CD14-positive monocyte (primary cell): Measurements from ENCODE around the gene GJA9. TPM values are rescaled to one million over a fixed set of nuclear protein-coding genes. Genes with fewer than 3 reads are reported as not detected.
"Not testable (repeated sequence)": the region's sequence is repeated elsewhere in the genome, so short reads cannot be mapped to it uniquely, and the experiment has no call there.

Source experiments
- DNase-seq, 3 donors: peaks; one replicate each; pipeline ENCODE4 v3.0.0-alpha.2; 2011 to 2022
- H2AFZ ChIP-seq: 2 replicates; pipeline ENCODE4 v1.6.0; 2012; ENCODE audit warnings: mild to moderate bottlenecking, low read depth, low read length, inconsistent platforms; ENCODE audit not compliant: insufficient read depth, poor library complexity, severe bottlenecking
- H3K27ac ChIP-seq, 2 donors: 1 replicate in 1 of 2; 2 replicates in 1 of 2; pipeline ENCODE4 v1.5.1; 2012 to 2013; ENCODE audit warnings: low read length in 2 of 2, control low read depth in 1 of 2, inconsistent platforms in 1 of 2, low read depth in 1 of 2, mild to moderate bottlenecking in 1 of 2
- H3K27me3 ChIP-seq, 2 donors: one replicate each; pipeline versions ENCODE4 v1.6.0 to v1.6.1; 2011 to 2013; ENCODE audit warnings: low read length in 2 of 2; ENCODE audit not compliant: control insufficient read depth in 2 of 2, insufficient read depth in 2 of 2
- H3K36me3 ChIP-seq, 2 donors: replicated peaks in 1 of 2; 1 replicate in 1 of 2; 2 replicates in 1 of 2; pipeline versions ENCODE4 v1.5.1 to v1.6.1; 2012 to 2013; ENCODE audit warnings: low read length in 2 of 2, control low read depth in 1 of 2, inconsistent platforms in 1 of 2, mild to moderate bottlenecking in 1 of 2; ENCODE audit not compliant: insufficient read depth in 2 of 2, control insufficient read depth in 1 of 2
- H3K4me1 ChIP-seq, 2 donors: 1 replicate in 1 of 2; 2 replicates in 1 of 2; pipeline versions ENCODE4 v1.5.1 to v1.6.1; 2012 to 2013; ENCODE audit warnings: low read length in 2 of 2, control low read depth in 1 of 2, inconsistent platforms in 1 of 2, mild to moderate bottlenecking in 1 of 2, moderate library complexity in 1 of 2; ENCODE audit not compliant: insufficient read depth in 2 of 2, control insufficient read depth in 1 of 2
- H3K4me2 ChIP-seq: replicated peaks from 2 replicates; pipeline ENCODE3; 2012; ENCODE audit warnings: low read length, moderate library complexity, mild to moderate bottlenecking; ENCODE audit not compliant: poor library complexity, severe bottlenecking; ENCODE audit errors: extremely low read depth
- H3K4me3 ChIP-seq, 3 experiments: fragments of 200-600 bp in 1 of 3; sonication (generic) in 1 of 3; replicated peaks in 1 of 3; 1 replicate in 2 of 3; 2 replicates in 1 of 3; pipeline ENCODE4 v1.5.1; 2011 to 2013; ENCODE audit warnings: low read length in 3 of 3, mild to moderate bottlenecking in 3 of 3, control low read depth in 2 of 3, low read depth in 2 of 3, inconsistent platforms in 1 of 3, moderate library complexity in 1 of 3
- H3K79me2 ChIP-seq: 2 replicates; pipeline ENCODE4 v1.6.0; 2012; ENCODE audit warnings: mild to moderate bottlenecking, control low read depth, inconsistent platforms, low read length, moderate library complexity; ENCODE audit not compliant: insufficient read depth
- H3K9ac ChIP-seq: 2 replicates; pipeline ENCODE4 v1.6.0; 2017; ENCODE audit warnings: low read length, mild to moderate bottlenecking; ENCODE audit not compliant: insufficient read depth, poor library complexity, severe bottlenecking
- H3K9me3 ChIP-seq, 2 donors: replicated peaks in 1 of 2; 1 replicate in 1 of 2; 2 replicates in 1 of 2; pipeline versions ENCODE4 v1.5.1 to v1.6.1; 2012 to 2013; ENCODE audit warnings: low read length in 2 of 2, control low read depth in 1 of 2; ENCODE audit not compliant: control insufficient read depth in 1 of 2, insufficient read depth in 1 of 2
- H4K20me1 ChIP-seq: 2 replicates; pipeline ENCODE4 v1.6.0; 2012; ENCODE audit warnings: mild to moderate bottlenecking, low read length, control low read depth, moderate library complexity; ENCODE audit not compliant: insufficient read depth
- H3K27ac Mint-ChIP-seq, 7 donors: one replicate each; pipeline ENCODE4 v1.8.0; 2020; ENCODE audit warnings: mild to moderate bottlenecking in 7 of 7, mixed read lengths in 7 of 7, moderate library complexity in 6 of 7, inconsistent platforms in 2 of 7
- H3K27me3 Mint-ChIP-seq, 3 donors: one replicate each; pipeline ENCODE4 v1.8.0; 2021 to 2022; ENCODE audit warnings: low read depth in 3 of 3, mild to moderate bottlenecking in 3 of 3, mixed read lengths in 3 of 3, moderate library complexity in 3 of 3, inconsistent platforms in 1 of 3
- H3K36me3 Mint-ChIP-seq, 2 donors: one replicate each; pipeline ENCODE4 v1.8.0; 2020; ENCODE audit warnings: mixed read lengths in 2 of 2, inconsistent platforms in 1 of 2, mild to moderate bottlenecking in 1 of 2
- H3K4me1 Mint-ChIP-seq: one replicate; pipeline ENCODE4 v1.8.0; 2020; ENCODE audit warnings: mild to moderate bottlenecking, mixed read lengths
- H3K4me3 Mint-ChIP-seq, 2 donors: one replicate each; pipeline ENCODE4 v1.8.0; 2020; ENCODE audit warnings: mild to moderate bottlenecking in 2 of 2, mixed read lengths in 2 of 2, moderate library complexity in 1 of 2
- H3K9me3 Mint-ChIP-seq, 7 donors: one replicate each; pipeline ENCODE4 v1.8.0; 2020 to 2022; ENCODE audit warnings: mixed read lengths in 7 of 7, mild to moderate bottlenecking in 6 of 7, moderate library complexity in 6 of 7, inconsistent platforms in 2 of 7
- WGBS: methylation state at CpG from one replicate; pipeline ENCODE4 v1.1.5; 2013; ENCODE audit warnings: missing lambda C conversion rate; ENCODE audit not compliant: insufficient coverage; 5-methylcytosine and 5-hydroxymethylcytosine counted together
- intact Hi-C, 2 donors: fragments of 100-400 bp; cut with micrococcal nuclease; formaldehyde crosslinking; loops; one replicate each; pipeline versions ENCODE4 v1.15.0 to v1.15.1; 2023
- polyA plus RNA-seq, 3 donors: library from polyadenylated mRNA; depleted of rRNA in 1 of 3; unstranded in 2 of 3; stranded (reverse) in 1 of 3; fragments of 300-500 nt in 2 of 3; fragments of >200 nt in 1 of 3; fragmentation: Illumina TruSeq in 2 of 3; gene quantifications; 1 replicate in 2 of 3; 2 replicates in 1 of 3; pipeline ENCODE4 v1.2.3, GENCODE V29; 2012 to 2021
- TF ChIP-seq, protein P1 (sequence below): fragments of 200-600 bp; IDR thresholded peaks from one replicate; pipeline ENCODE4 v1.8.0; 2022; ENCODE audit warnings: antibody characterized with exemption, mild to moderate bottlenecking

Gene GJA9
- polyA plus RNA-seq, 3 donors: not detected

- intact Hi-C loops: no loop called here
- H4K20me1 ChIP-seq: peaks cover 5% of the 10 kb centered on the region
- WGBS: no CpG with 5 or more reads among the region's 1 CpG
- peak overlapping the region; percentile 4 for H3K9ac ChIP-seq
- H3K79me2 ChIP-seq: peaks cover 23% of the 10 kb centered on the region
- peaks cover 16 to 19% of the 10 kb centered on the region in 2 donors for H3K4me1 ChIP-seq
- Mint-ChIP-seq H3K27me3 (no peaks in the 10 kb centered on the region), H3K27ac (peak overlapping the region; percentile 74 to 87 (median 80)), H3K4me1 (peaks cover 29% of the 10 kb centered on the region), H3K9me3 (peaks cover 0 to 4% (median 0%) of the 10 kb centered on the region in 7 donors), H3K4me3 (peak overlapping the region in 1 of 2 donors; percentile 24), H3K36me3 (peaks cover 54 to 75% of the 10 kb centered on the region in 2 donors)
- no peaks in the 10 kb centered on the region for H3K9me3 ChIP-seq
- peak overlapping the region; percentile 45 to 56 for H3K27ac ChIP-seq
- DNase-seq: peak; percentile 34 to 55 (median 47)
- H3K4me3 ChIP-seq: no peak overlapping the region
- no peaks in the 10 kb centered on the region for H3K27me3 ChIP-seq
- TF ChIP-seq, protein P1, sequence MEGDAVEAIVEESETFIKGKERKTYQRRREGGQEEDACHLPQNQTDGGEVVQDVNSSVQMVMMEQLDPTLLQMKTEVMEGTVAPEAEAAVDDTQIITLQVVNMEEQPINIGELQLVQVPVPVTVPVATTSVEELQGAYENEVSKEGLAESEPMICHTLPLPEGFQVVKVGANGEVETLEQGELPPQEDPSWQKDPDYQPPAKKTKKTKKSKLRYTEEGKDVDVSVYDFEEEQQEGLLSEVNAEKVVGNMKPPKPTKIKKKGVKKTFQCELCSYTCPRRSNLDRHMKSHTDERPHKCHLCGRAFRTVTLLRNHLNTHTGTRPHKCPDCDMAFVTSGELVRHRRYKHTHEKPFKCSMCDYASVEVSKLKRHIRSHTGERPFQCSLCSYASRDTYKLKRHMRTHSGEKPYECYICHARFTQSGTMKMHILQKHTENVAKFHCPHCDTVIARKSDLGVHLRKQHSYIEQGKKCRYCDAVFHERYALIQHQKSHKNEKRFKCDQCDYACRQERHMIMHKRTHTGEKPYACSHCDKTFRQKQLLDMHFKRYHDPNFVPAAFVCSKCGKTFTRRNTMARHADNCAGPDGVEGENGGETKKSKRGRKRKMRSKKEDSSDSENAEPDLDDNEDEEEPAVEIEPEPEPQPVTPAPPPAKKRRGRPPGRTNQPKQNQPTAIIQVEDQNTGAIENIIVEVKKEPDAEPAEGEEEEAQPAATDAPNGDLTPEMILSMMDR: no peak
- H3K4me2 ChIP-seq: peak overlapping the region; percentile 34
- no peak overlapping the region for H2AFZ ChIP-seq
- peaks cover 44 to 72% of the 10 kb centered on the region in 2 donors for H3K36me3 ChIP-seq
Observed at GRCh38 chr1:38848071-38848470, 33.3 kb downstream of the GJA9 start.

- Histone ChIP-seq H3K79me2 (peaks cover 32% of the 10 kb centered on the region), H4K20me1 (peaks cover 18% of the 10 kb centered on the region), H3K27ac (no peak overlapping the region), H3K4me1 (peaks cover 16 to 19% of the 10 kb centered on the region in 2 donors), H3K27me3 (no peaks in the 10 kb centered on the region), H3K36me3 (peaks cover 39 to 71% of the 10 kb centered on the region in 2 donors), H3K9me3 (no peaks in the 10 kb centered on the region), H3K4me2 (no peak overlapping the region), H2AFZ (no peak overlapping the region), H3K4me3 (no peak overlapping the region), H3K9ac (no peak overlapping the region)
- Mint-ChIP-seq H3K9me3 (peaks cover 0 to 4% (median 0%) of the 10 kb centered on the region in 7 donors), H3K36me3 (peaks cover 52 to 78% of the 10 kb centered on the region in 2 donors), H3K27me3 (no peaks in the 10 kb centered on the region), H3K4me3 (no peak overlapping the region), H3K4me1 (peaks cover 26% of the 10 kb centered on the region), H3K27ac (no peak overlapping the region)
- WGBS: 85% methylated on average over 3 of the region's 3 CpGs
- TF ChIP-seq, protein P1: no peak
- intact Hi-C loops: no loop called here
- DNase-seq: no peak
Observed at GRCh38 chr1:38846210-38846609, 35.2 kb downstream of the GJA9 start.

DNA sequence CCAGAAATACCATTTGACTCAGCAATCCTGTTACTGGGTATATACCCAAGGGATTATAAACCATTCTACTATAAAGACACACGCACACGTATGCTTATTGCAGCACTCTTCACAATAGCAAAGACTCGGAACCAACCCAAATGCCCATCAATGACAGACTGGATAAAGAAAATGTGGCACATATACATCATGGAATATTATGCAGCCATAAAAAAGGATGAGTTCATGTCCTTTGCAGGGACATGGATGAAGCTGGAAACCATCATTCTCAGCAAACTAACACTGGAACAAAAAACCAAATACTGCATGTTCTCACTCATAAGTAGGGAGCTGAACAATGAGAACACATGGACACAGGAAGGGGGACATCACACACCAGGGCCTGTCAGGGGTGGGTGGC, 36.3 kb downstream of the GJA9 start:
- peaks cover 52 to 78% of the 10 kb centered on the region in 2 donors for H3K36me3 Mint-ChIP-seq
- H3K27ac Mint-ChIP-seq, H3K27me3 Mint-ChIP-seq, H3K9me3 ChIP-seq, intact Hi-C loops, H3K9ac ChIP-seq, H3K4me3 ChIP-seq, H3K27ac ChIP-seq, DNase-seq, H3K9me3 Mint-ChIP-seq, H3K4me2 ChIP-seq, H3K27me3 ChIP-seq, H3K4me3 Mint-ChIP-seq, H2AFZ ChIP-seq: not testable (repeated sequence)
- H3K36me3 ChIP-seq: peaks cover 39 to 74% of the 10 kb centered on the region in 2 donors
- 100% methylated on average over 2 of the region's 3 CpGs for WGBS
- H3K4me1 Mint-ChIP-seq: peaks cover 28% of the 10 kb centered on the region
- H4K20me1 ChIP-seq: peaks cover 23% of the 10 kb centered on the region
- peaks cover 34% of the 10 kb centered on the region for H3K79me2 ChIP-seq
- H3K4me1 ChIP-seq: peaks cover 16 to 19% of the 10 kb centered on the region in 2 donors
